Neural progenitor cell (in vitro differentiated cells): ENCODE results near the gene SASH3. TPM values are rescaled to one million over a fixed set of nuclear protein-coding genes. Genes with fewer than 3 reads are reported as not detected.

Experiments used
- DNase-seq: peaks from one replicate; pipeline ENCODE4 v3.0.0-alpha.2; 2016; ENCODE audit warnings: low spot score
- H2AFZ ChIP-seq: fragments of 200-600 bp; sonication (generic); replicated peaks from 2 replicates; pipeline ENCODE4 v1.6.1; 2016; ENCODE audit warnings: antibody characterized with exemption
- H3F3A ChIP-seq: fragments of 200-600 bp; sonication (generic); 2 replicates; pipeline ENCODE4 v1.6.1; 2016; ENCODE audit warnings: antibody characterized with exemption, low read depth
- H3K27ac ChIP-seq: fragments of 200-600 bp; sonication (generic); 2 replicates; pipeline ENCODE4 v1.5.1; 2016; ENCODE audit warnings: mild to moderate bottlenecking
- H3K27me3 ChIP-seq: fragments of 200-600 bp; sonication (generic); 2 replicates; pipeline ENCODE4 v1.6.1; 2016; ENCODE audit warnings: mild to moderate bottlenecking, moderate library complexity
- H3K36me3 ChIP-seq: fragments of 200-600 bp; sonication (generic); 2 replicates; pipeline ENCODE4 v1.5.1; 2016
- H3K4me1 ChIP-seq: fragments of 200-600 bp; sonication (generic); 2 replicates; pipeline ENCODE4 v1.6.1; 2016; ENCODE audit warnings: mixed run types
- H3K4me2 ChIP-seq: fragments of 200-600 bp; sonication (generic); 2 replicates; pipeline ENCODE4 v1.6.1; 2016
- H3K4me3 ChIP-seq: fragments of 200-600 bp; sonication (generic); 2 replicates; pipeline ENCODE4 v1.5.1; 2016
- H3K79me2 ChIP-seq: fragments of 200-600 bp; sonication (generic); 2 replicates; pipeline ENCODE4 v1.6.1; 2016; ENCODE audit warnings: low read depth
- H3K9ac ChIP-seq: fragments of 200-600 bp; sonication (generic); 2 replicates; pipeline ENCODE4 v1.6.1; 2016
- H3K9me3 ChIP-seq: fragments of 200-600 bp; sonication (generic); 2 replicates; pipeline ENCODE4 v1.5.1; 2016; ENCODE audit warnings: low read depth
- H4K20me1 ChIP-seq: fragments of 200-600 bp; sonication (generic); 2 replicates; pipeline ENCODE4 v1.6.1; 2016; ENCODE audit warnings: low read depth
- H3K27ac Mint-ChIP-seq: 3 replicates; pipeline ENCODE4 v1.8.0; 2021; ENCODE audit warnings: mixed read lengths
- H3K27me3 Mint-ChIP-seq: 2 replicates; pipeline ENCODE4 v1.8.0; 2022; ENCODE audit warnings: low read depth, mild to moderate bottlenecking, inconsistent platforms, moderate library complexity, mixed read lengths; ENCODE audit not compliant: insufficient read depth
- H3K36me3 Mint-ChIP-seq: 3 replicates; pipeline ENCODE4 v1.8.0; 2021; ENCODE audit warnings: mixed read lengths
- H3K4me1 Mint-ChIP-seq: 3 replicates; pipeline ENCODE4 v1.8.0; 2021; ENCODE audit warnings: mixed read lengths
- H3K4me3 Mint-ChIP-seq: 3 replicates; pipeline ENCODE4 v1.8.0; 2021; ENCODE audit warnings: mild to moderate bottlenecking, moderate library complexity, mixed read lengths
- H3K9me3 Mint-ChIP-seq: 3 replicates; pipeline ENCODE4 v1.8.0; 2020; ENCODE audit warnings: mixed read lengths
- CTCF ChIP-seq: fragments of 200-600 bp; sonication (generic); IDR thresholded peaks from 2 replicates; pipeline ENCODE4 v1.5.1; 2017; ENCODE audit warnings: antibody characterized with exemption, mild to moderate bottlenecking
- EZH2 ChIP-seq: fragments of 200-600 bp; sonication (generic); IDR thresholded peaks from 2 replicates; pipeline ENCODE4 v1.6.1; 2017; ENCODE audit warnings: antibody characterized with exemption, mild to moderate bottlenecking, moderate library complexity
- EZH2phosphoT487 ChIP-seq: fragments of 200-600 bp; sonication (generic); IDR thresholded peaks from 2 replicates; pipeline ENCODE4 v1.6.1; 2017; ENCODE audit warnings: antibody characterized with exemption
- total RNA-seq: library from RNA; depleted of rRNA; stranded (reverse); fragments of >200 nt; gene quantifications from 2 replicates; pipeline ENCODE4 v1.2.3, GENCODE V29; 2015; ENCODE audit warnings: low replicate concordance

Gene SASH3
- not detected in 2 replicates for total RNA-seq

- no peaks in the 10 kb centered on the region for H3K4me1 ChIP-seq
- Mint-ChIP-seq H3K4me3 (peak within 1 kb of the TSS; percentile 44), H3K4me1 (peaks cover 20% of the 10 kb centered on the region), H3K9me3 (peaks cover 2% of the 10 kb centered on the region), H3K27ac (peak within 1 kb of the TSS; percentile 88), H3K36me3 (no peaks in the 10 kb centered on the region), H3K27me3 (peaks cover 2% of the 10 kb centered on the region)
- H3K9ac ChIP-seq, result no peak within 1 kb of the TSS
- no peaks in the 10 kb centered on the region for H3K27me3 ChIP-seq
- no peaks in the 10 kb centered on the region for H3K36me3 ChIP-seq
- H4K20me1 ChIP-seq, result no peaks in the 10 kb centered on the region
- H3K4me2 ChIP-seq, result no peak within 1 kb of the TSS
- H3K79me2 ChIP-seq, result no peaks in the 10 kb centered on the region
- H3K27ac ChIP-seq, result no peak within 1 kb of the TSS
- H3K9me3 ChIP-seq, result no peaks in the 10 kb centered on the region
- no peak for DNase-seq
- no peak within 1 kb of the TSS for H2AFZ ChIP-seq
- no peaks in the 10 kb centered on the region for H3F3A ChIP-seq
- no peak within 1 kb of the TSS for H3K4me3 ChIP-seq
- no peak for TF ChIP-seq EZH2
- TF ChIP-seq EZH2phosphoT487, result no peak
- no peak for TF ChIP-seq CTCF
These were observed at the start of gene SASH3 for GRCh38 chrX:129779747-129780146. Gene SASH3, plus strand, starts transcription at chrX:129779949. Its CDS starts 149 bp downstream, at chrX:129780098.

- Mint-ChIP-seq H3K36me3 (no peaks in the 10 kb centered on the region), H3K27me3 (peaks cover 4% of the 10 kb centered on the region), H3K27ac (no peak overlapping the region), H3K4me1 (no peaks in the 10 kb centered on the region), H3K4me3 (no peak overlapping the region), H3K9me3 (peaks cover 2% of the 10 kb centered on the region)
- Histone ChIP-seq H3K9me3 (no peaks in the 10 kb centered on the region), H3K9ac (no peak overlapping the region), H3K4me3 (no peak overlapping the region), H3K36me3 (no peaks in the 10 kb centered on the region), H3K79me2 (no peaks in the 10 kb centered on the region), H3K4me1 (no peaks in the 10 kb centered on the region), H3K27ac (no peak overlapping the region), H3K27me3 (no peaks in the 10 kb centered on the region), H4K20me1 (no peaks in the 10 kb centered on the region), H2AFZ (no peak overlapping the region), H3F3A (no peaks in the 10 kb centered on the region), H3K4me2 (no peak overlapping the region)
- TF ChIP-seq EZH2phosphoT487 (no peak), EZH2 (no peak), CTCF (no peak)
- no peak for DNase-seq
These were observed 48.5 kb upstream of the SASH3 start for GRCh38 chrX:129731228-129731627.

GRCh38 chrX:129732857-129733256 lies 46.9 kb upstream of the SASH3 start:
- no peak for TF ChIP-seq CTCF
- no peak for TF ChIP-seq EZH2
- TF ChIP-seq EZH2phosphoT487, result no peak
- Histone ChIP-seq H3K9me3 (no peaks in the 10 kb centered on the region), H3F3A (no peaks in the 10 kb centered on the region), H3K4me2 (no peak overlapping the region), H3K4me1 (no peaks in the 10 kb centered on the region), H3K27ac (no peak overlapping the region), H3K9ac (no peak overlapping the region), H4K20me1 (no peaks in the 10 kb centered on the region), H2AFZ (no peak overlapping the region), H3K4me3 (no peak overlapping the region), H3K27me3 (no peaks in the 10 kb centered on the region), H3K79me2 (no peaks in the 10 kb centered on the region), H3K36me3 (no peaks in the 10 kb centered on the region)
- no peak overlapping the region for H3K4me3 Mint-ChIP-seq
- peaks cover 6% of the 10 kb centered on the region for H3K27me3 Mint-ChIP-seq
- no peaks in the 10 kb centered on the region for H3K36me3 Mint-ChIP-seq
- no peak for DNase-seq
- peaks cover under 1% of the 10 kb centered on the region for H3K4me1 Mint-ChIP-seq
- H3K9me3 Mint-ChIP-seq, result peaks cover 2% of the 10 kb centered on the region
- H3K27ac Mint-ChIP-seq, result peak overlapping the region; percentile 36
